Measurements from ENCODE around the gene FKBP9. TPM values are rescaled to one million over a fixed set of nuclear protein-coding genes. Genes with fewer than 3 reads are reported as not detected.

FKBP9 gene
- total RNA-seq, 1 donor from 2014 or later, result 137 TPM

GRCh38 chr7:33054261-33054964, 97.2 kb downstream of the FKBP9 start:
- no peak for DNase-seq (ENCODE audit: low read depth)
- no peak for TF ChIP-seq CTCF (conservative IDR thresholded peaks at IDR 0.05; ENCODE audit: low read depth, low read length)
- no peak overlapping the region for H3K4me3 ChIP-seq (ENCODE audit: low read depth, low read length)

GRCh38 chr7:33055158-33055557, 97.9 kb downstream of the FKBP9 start:
- H3K4me3 ChIP-seq (ENCODE audit: low read depth, low read length), result peak overlapping the region; percentile 1
- no peak for TF ChIP-seq CTCF (conservative IDR thresholded peaks at IDR 0.05; ENCODE audit: low read depth, low read length)
- DNase-seq (ENCODE audit: low read depth), result no peak

Other genes with a start within 250 kb of the FKBP9 start
- 21.0 and 24.5 TPM in 2 replicates for gene KBTBD2, start 65.7 kb upstream of the FKBP9 start, total RNA-seq
- 16.4 and 18.2 TPM in 2 replicates for gene NT5C3A, start 105.3 kb downstream of the FKBP9 start, total RNA-seq
- 9.5 and 26.5 TPM in 2 replicates for gene RP9, start 152.0 kb downstream of the FKBP9 start, total RNA-seq
- gene BBS9, start 172.1 kb downstream of the FKBP9 start, total RNA-seq, result 3.1 and 4.4 TPM in 2 replicates